PC-3 (cell line): ENCODE results near the gene PEX10. TPM values are rescaled to one million over a fixed set of nuclear protein-coding genes. Genes with fewer than 3 reads are reported as not detected.

Experiments used
- ATAC-seq: fragments of 200-7000 bp; cut with Tn5 transposase; 2 replicates; pipeline ENCODE4 v1.9.1; 2020; ENCODE audit warnings: mild to moderate bottlenecking, moderate library complexity
- BruUV-seq: library from RNA; stranded (reverse); fragments of 400-500 nt; replicated peaks from 2 replicates; lab custom pipeline; 2021; lab: Mats Ljungman, UMichigan
- CTCF ChIA-PET: fragments of 300-600 bp; sonication (Branson Sonifier 250); formaldehyde crosslinking; loops from one replicate; lab custom pipeline; 2022; ENCODE audit warnings: antibody characterized with exemption; lab: Charles Lee
- POLR2A ChIA-PET: fragments of 300-600 bp; sonication (Branson Sonifier 250); formaldehyde crosslinking; loops from one replicate; lab custom pipeline; 2022; ENCODE audit warnings: antibody characterized with exemption; ENCODE audit not compliant: unreplicated experiment; lab: Charles Lee
- DNase-seq: peaks from one replicate; pipeline ENCODE4 v3.0.0-alpha.2; 2015
- H2AFZ ChIP-seq: fragments of 300-600 bp; sonication (generic); 2 replicates; pipeline ENCODE4 v1.6.0; 2016; ENCODE audit warnings: antibody characterized with exemption, low read length
- H3F3A ChIP-seq: fragments of 300-600 bp; sonication (generic); one replicate; pipeline ENCODE4 v1.6.0; 2017; ENCODE audit warnings: antibody characterized with exemption, low read length, control low read depth, mild to moderate bottlenecking; ENCODE audit not compliant: unreplicated experiment
- H3K27ac ChIP-seq: fragments of 300-600 bp; sonication (generic); 2 replicates; pipeline ENCODE4 v1.5.1; 2016; ENCODE audit warnings: mild to moderate bottlenecking, low read length
- H3K27me3 ChIP-seq: fragments of 300-600 bp; sonication (generic); 2 replicates; pipeline ENCODE4 v1.6.1; 2016; ENCODE audit warnings: low read length, mixed read lengths
- H3K36me3 ChIP-seq: fragments of 300-600 bp; sonication (generic); 2 replicates; pipeline ENCODE4 v1.6.1; 2016; ENCODE audit warnings: low read depth, mixed run types, low read length, mixed read lengths
- H3K4me1 ChIP-seq: fragments of 300-600 bp; sonication (generic); 2 replicates; pipeline ENCODE4 v1.5.1; 2016; ENCODE audit warnings: low read length; ENCODE audit not compliant: insufficient read depth
- H3K4me2 ChIP-seq: fragments of 300-600 bp; sonication (generic); 2 replicates; pipeline ENCODE4 v1.6.0; 2016; ENCODE audit warnings: low read length
- H3K4me3 ChIP-seq: fragments of 300-600 bp; sonication (generic); 2 replicates; pipeline ENCODE4 v1.5.1; 2016; ENCODE audit warnings: mild to moderate bottlenecking, low read length, mixed read lengths
- H3K79me2 ChIP-seq: fragments of 300-600 bp; sonication (generic); 2 replicates; pipeline ENCODE4 v1.6.1; 2017; ENCODE audit warnings: low read length, mixed read lengths
- H3K9ac ChIP-seq: fragments of 300-600 bp; sonication (generic); 2 replicates; pipeline ENCODE4 v1.6.0; 2016; ENCODE audit warnings: mild to moderate bottlenecking, low read length
- H3K9me2 ChIP-seq: fragments of 300-600 bp; sonication (generic); replicated peaks from 2 replicates; pipeline ENCODE4 v1.6.1; 2016; ENCODE audit warnings: mixed run types, low read length, mixed read lengths
- H3K9me3 ChIP-seq: fragments of 300-600 bp; sonication (generic); 2 replicates; pipeline ENCODE4 v1.6.1; 2016; ENCODE audit warnings: low read length, mixed read lengths
- H4K20me1 ChIP-seq: fragments of 300-600 bp; sonication (generic); 2 replicates; pipeline ENCODE4 v1.6.1; 2016; ENCODE audit warnings: low read length, mixed read lengths
- CTCF ChIP-seq: fragments of 300-600 bp; sonication (generic); conservative IDR thresholded peaks from 2 replicates; pipeline ENCODE4 v1.5.1; 2017; ENCODE audit warnings: antibody characterized with exemption, low read depth, mild to moderate bottlenecking, low read length
- EZH2 ChIP-seq: fragments of 300-600 bp; sonication (generic); IDR thresholded peaks from one replicate; pipeline ENCODE4 v1.6.1; 2017; ENCODE audit warnings: antibody characterized with exemption, mild to moderate bottlenecking, low read length; ENCODE audit not compliant: unreplicated experiment
- EZH2phosphoT487 ChIP-seq: fragments of 300-600 bp; sonication (generic); IDR thresholded peaks from 2 replicates; pipeline ENCODE4 v1.6.1; 2018; ENCODE audit warnings: mild to moderate bottlenecking, antibody characterized with exemption, low read length, borderline replicate concordance
- intact Hi-C: fragments of 100-400 bp; cut with micrococcal nuclease; formaldehyde crosslinking; loops from 2 replicates; pipeline ENCODE4 v1.9.0; 2023
- total RNA-seq: library from RNA; depleted of rRNA; stranded (reverse); fragments of >200 nt; gene quantifications from 2 replicates; pipeline ENCODE4 v1.2.3, GENCODE V29; 2014

PEX10 gene
- total RNA-seq, 1 experiment from 2014 or later: 100 TPM

GRCh38 chr1:2392686-2393085 is 19.7 kb downstream of the PEX10 start:
- ATAC-seq (no peak), DNase-seq (no peak)
- no peaks in the 10 kb centered on the region for H3K27me3 ChIP-seq
- CTCF ChIA-PET: interaction anchor here (0.6 kb wide), 1 partner anchor 82 kb away, joined by 3 read pairs; no protein-coding TSS in a partner anchor
- intact Hi-C loops: no loop called here
- no peak overlapping the region for H2AFZ ChIP-seq
- H4K20me1 ChIP-seq: peaks cover 13% of the 10 kb centered on the region
- no peaks in the 10 kb centered on the region for H3F3A ChIP-seq
- peaks cover 45% of the 10 kb centered on the region; the same call in 1 of the 2 replicates for H3K36me3 ChIP-seq
- peak overlapping the region; percentile 97 for H3K4me2 ChIP-seq
- peaks cover 22% of the 10 kb centered on the region for H3K4me1 ChIP-seq
- no peaks in the 10 kb centered on the region for H3K9me2 ChIP-seq
- no peaks in the 10 kb centered on the region for H3K9me3 ChIP-seq
- H3K9ac ChIP-seq: peak overlapping the region; percentile 96
- POLR2A ChIA-PET: no interaction called here
- no peak overlapping the region for H3K27ac ChIP-seq
- H3K79me2 ChIP-seq: peaks cover 75% of the 10 kb centered on the region
- peak overlapping the region; percentile 93 for H3K4me3 ChIP-seq
- TF ChIP-seq EZH2phosphoT487: no peak
- TF ChIP-seq EZH2: no peak
- TF ChIP-seq CTCF: no peak
- no TSS peak for BruUV-seq

- Histone ChIP-seq H2AFZ (no peak overlapping the region), H3K9me2 (no peaks in the 10 kb centered on the region), H3K9me3 (no peaks in the 10 kb centered on the region), H3K36me3 (peaks cover 38% of the 10 kb centered on the region; the same call in 1 of the 2 replicates), H3K4me2 (peak overlapping the region; percentile 97), H3F3A (no peaks in the 10 kb centered on the region), H3K79me2 (peaks cover 68% of the 10 kb centered on the region), H3K9ac (peak overlapping the region; percentile 96), H3K4me1 (peaks cover 22% of the 10 kb centered on the region), H4K20me1 (peaks cover 13% of the 10 kb centered on the region), H3K27me3 (no peaks in the 10 kb centered on the region), H3K27ac (no peak overlapping the region), H3K4me3 (peak overlapping the region; percentile 93)
- CTCF ChIA-PET: interaction anchor here (0.6 to 1.2 kb wide), 8 partner anchors 10 to 449 kb away, joined by 3 to 10 read pairs (median 4); partner anchors contain the start of genes FAAP20 and PEX10
- TF ChIP-seq EZH2 (no peak), EZH2phosphoT487 (no peak), CTCF (no peak)
- BruUV-seq: no TSS peak
- intact Hi-C loops: loop anchor here (1.0 kb wide), 1 partner anchor 20 kb away; the partner anchor contains the start of gene PEX10
- DNase-seq (no peak), ATAC-seq (peak; percentile 27)
- POLR2A ChIA-PET: interaction anchor here (0.5 to 1.5 kb wide), 7 partner anchors 10 to 887 kb away, joined by 3 to 25 read pairs (median 5); no protein-coding TSS in a partner anchor
Observed at GRCh38 chr1:2391931-2392509, 20.3 kb downstream of the PEX10 start.
